ENCODE results near the gene PLEKHG4.

The PLEKHG4 gene

GRCh38 chr16:67327743-67328142 is 48.4 kb downstream of the PLEKHG4 start:
- H3K4me3 ChIP-seq (ENCODE audit: low read depth, low read length): no peak overlapping the region

GRCh38 chr16:67329901-67330300 is 50.6 kb downstream of the PLEKHG4 start:
- H3K4me3 ChIP-seq (ENCODE audit: low read depth, low read length): no peak overlapping the region

DNA sequence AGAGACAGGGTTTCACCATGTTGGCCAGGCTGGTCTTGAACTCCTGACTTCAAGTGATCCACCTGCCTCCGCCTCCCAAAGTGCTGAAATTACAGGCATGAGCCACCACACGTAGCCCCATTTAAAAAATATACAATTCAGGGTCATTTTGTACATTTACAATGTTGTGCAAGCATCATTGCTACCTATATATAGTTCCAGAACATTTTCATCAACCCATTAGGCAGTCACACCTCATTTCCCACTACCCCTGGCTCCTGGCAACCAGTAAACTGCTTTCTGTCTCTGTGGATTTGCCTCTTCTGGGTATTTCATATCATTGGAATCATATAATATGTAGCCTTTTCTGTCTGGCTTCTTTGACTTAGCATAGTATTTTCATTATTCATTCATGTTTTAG is 54.0 kb downstream of the PLEKHG4 start:
- H3K4me3 ChIP-seq (ENCODE audit: low read depth, low read length): no peak overlapping the region

DNA sequence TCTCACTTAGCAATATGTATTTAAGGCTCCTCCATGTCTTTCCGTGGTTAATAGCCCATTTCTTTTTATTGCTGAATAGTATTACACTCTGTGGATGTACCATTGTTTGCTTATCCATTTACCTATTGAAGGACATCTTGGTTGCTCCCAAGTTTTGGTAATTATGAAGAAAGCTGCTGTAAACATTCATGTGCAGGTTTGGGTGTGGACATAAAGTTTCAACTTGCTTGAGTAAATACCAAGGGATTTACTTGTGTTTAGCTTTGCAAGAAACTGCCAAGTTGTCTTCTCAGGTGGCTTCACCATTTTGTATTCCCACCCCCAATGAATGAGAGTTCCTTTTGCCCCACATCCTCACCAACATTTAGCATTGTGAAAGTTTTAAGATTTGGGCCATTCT is 56.8 kb downstream of the PLEKHG4 start:
- no peak overlapping the region for H3K4me3 ChIP-seq (ENCODE audit: low read depth, low read length)

DNA sequence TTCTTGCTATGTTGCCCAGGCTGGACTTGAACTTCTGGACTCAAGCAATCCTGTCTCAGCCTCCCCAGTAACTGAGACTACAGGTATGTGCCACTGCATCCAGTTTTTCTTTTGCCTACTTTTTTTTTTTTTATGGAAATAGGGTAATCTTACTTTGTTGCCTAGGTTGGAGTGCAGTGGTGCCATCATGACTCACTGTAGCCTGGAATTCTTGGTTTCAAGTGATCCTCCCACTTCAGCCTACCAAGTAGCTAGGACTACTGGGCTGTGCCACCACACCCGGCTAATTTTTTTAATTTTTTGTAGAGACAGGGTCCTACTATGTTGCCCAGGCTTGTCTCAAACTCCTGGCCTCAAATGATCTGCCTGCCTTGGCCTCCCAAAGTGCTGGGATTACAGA is 57.3 kb downstream of the PLEKHG4 start:
- no peak overlapping the region for H3K4me3 ChIP-seq (ENCODE audit: low read depth, low read length)
